ENCODE measurements around the gene PRPF6. TPM values are rescaled to one million over a fixed set of nuclear protein-coding genes. Genes with fewer than 3 reads are reported as not detected.
"Not testable (repeated sequence)": the region's sequence is repeated elsewhere in the genome, so short reads cannot be mapped to it uniquely, and the experiment has no call there.

PRPF6 gene
- polyA plus RNA-seq, 2 of the 4 experiments (the other 2 are of a cell fraction), result 42.8 to 47.2 TPM

DNA sequence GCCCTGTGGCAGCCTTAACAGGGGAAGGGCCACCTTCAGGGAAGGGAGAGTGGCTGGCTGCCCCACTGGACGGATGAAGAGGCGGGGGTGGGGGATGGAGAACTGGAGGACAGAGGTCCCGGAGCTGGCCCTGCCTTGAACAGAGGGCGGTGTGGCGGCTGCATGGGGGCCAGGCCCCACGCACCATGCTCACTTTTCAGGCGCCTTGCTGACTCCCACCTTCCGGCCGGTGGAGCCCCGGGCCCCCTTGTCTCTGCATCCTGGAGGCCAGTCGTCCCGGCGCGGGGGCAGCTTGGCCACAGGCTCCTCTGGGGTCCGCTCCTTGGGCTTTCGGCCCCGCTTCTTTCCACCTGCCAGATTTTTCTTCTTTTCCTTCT lies 21.2 kb upstream of the PRPF6 start:
- H3K4me3 ChIP-seq, result no peak overlapping the region
- CTCF ChIA-PET, result interaction anchor here (2.3 kb wide), 1 partner anchor 14 kb away, joined by 11 read pairs; no protein-coding TSS in a partner anchor
- DNase-seq (ENCODE audit: low read depth in 1 of 2, low spot score in 1 of 2) (no peak), ATAC-seq (no peak), FAIRE-seq (no peak)
- POLR2A ChIA-PET, result no interaction called here
- H3K4me2 ChIP-seq, result no peak overlapping the region
- H3K27ac ChIP-seq, result no peak overlapping the region
- peaks cover 14% of the 10 kb centered on the region for H3K4me1 ChIP-seq
- 95% methylated on average over 14 of the region's 17 CpGs for WGBS (ENCODE audit: missing lambda C conversion rate)
- TF ChIP-seq, protein P1, sequence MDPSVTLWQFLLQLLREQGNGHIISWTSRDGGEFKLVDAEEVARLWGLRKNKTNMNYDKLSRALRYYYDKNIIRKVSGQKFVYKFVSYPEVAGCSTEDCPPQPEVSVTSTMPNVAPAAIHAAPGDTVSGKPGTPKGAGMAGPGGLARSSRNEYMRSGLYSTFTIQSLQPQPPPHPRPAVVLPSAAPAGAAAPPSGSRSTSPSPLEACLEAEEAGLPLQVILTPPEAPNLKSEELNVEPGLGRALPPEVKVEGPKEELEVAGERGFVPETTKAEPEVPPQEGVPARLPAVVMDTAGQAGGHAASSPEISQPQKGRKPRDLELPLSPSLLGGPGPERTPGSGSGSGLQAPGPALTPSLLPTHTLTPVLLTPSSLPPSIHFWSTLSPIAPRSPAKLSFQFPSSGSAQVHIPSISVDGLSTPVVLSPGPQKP (IDR thresholded peaks at IDR 0.05; ENCODE audit: low read depth, low read length), result no peak
- TF ChIP-seq, protein P2, sequence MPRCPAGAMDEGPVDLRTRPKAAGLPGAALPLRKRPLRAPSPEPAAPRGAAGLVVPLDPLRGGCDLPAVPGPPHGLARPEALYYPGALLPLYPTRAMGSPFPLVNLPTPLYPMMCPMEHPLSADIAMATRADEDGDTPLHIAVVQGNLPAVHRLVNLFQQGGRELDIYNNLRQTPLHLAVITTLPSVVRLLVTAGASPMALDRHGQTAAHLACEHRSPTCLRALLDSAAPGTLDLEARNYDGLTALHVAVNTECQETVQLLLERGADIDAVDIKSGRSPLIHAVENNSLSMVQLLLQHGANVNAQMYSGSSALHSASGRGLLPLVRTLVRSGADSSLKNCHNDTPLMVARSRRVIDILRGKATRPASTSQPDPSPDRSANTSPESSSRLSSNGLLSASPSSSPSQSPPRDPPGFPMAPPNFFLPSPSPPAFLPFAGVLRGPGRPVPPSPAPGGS (IDR thresholded peaks at IDR 0.05), result no peak
- TF ChIP-seq, protein P3, sequence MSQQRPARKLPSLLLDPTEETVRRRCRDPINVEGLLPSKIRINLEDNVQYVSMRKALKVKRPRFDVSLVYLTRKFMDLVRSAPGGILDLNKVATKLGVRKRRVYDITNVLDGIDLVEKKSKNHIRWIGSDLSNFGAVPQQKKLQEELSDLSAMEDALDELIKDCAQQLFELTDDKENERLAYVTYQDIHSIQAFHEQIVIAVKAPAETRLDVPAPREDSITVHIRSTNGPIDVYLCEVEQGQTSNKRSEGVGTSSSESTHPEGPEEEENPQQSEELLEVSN (IDR thresholded peaks at IDR 0.05; ENCODE audit: borderline replicate concordance, low read depth), result no peak
- TF ChIP-seq FOXS1 (CRISPR knock-in tag; IDR thresholded peaks at IDR 0.05), result no peak
- TF ChIP-seq HOXA7 (CRISPR knock-in tag; IDR thresholded peaks at IDR 0.05), result no peak
- TF ChIP-seq SREBF2 (IDR thresholded peaks at IDR 0.05), result no peak
- no peak for TF ChIP-seq HEYL (CRISPR knock-in tag; IDR thresholded peaks at IDR 0.05)
- no peak for TF ChIP-seq HDAC2 (IDR thresholded peaks at IDR 0.05)
- no peak for TF ChIP-seq FOSB (CRISPR knock-in tag; IDR thresholded peaks at IDR 0.05)
- H3K9me3 ChIP-seq, result no peaks in the 10 kb centered on the region

DNA sequence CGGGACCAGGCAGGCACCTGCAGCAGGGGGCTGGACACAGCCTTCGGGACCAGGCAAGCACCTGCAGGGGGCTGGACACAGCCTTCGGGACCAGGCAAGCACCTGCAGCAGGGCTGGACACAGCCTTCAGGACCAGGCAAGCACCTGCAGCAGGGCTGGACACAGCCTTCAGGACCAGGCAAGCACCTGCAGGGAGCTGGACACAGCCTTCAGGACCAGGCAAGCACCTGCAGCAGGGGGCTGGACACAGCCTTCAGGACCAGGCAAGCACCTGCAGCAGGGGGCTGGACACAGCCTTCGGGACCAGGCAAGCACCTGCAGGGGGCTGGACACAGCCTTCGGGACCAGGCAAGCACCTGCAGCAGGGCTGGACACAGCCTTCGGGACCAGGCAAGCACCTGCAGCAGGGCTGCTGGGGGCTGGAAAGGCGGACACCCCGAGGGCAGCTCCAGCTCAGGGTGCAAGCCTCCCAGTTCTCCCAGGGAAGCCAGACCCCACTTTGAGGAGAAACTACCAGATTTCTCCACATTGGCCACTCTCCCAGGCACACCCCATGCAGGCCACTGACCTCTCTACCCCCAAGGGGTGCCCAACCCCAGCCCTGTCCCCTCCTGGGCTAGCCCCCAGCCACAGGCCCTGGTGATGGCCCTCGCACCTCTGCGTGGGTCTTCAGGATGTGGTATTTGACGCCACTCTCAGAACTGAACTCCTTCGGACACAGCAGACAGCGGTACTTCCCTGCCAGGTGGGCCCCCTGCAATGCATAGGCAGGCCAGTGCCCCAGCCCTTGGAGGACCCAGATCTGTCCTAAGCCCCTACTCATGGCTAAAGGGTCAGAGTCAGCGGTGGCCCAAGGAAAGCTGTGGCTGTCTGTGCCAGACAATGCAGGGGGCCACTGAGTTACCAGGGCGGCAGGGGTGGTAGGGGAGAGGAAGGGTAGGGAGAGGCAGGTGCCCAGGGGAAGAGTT lies 20.0 kb upstream of the PRPF6 start:
- not testable (repeated sequence) for H3K4me3 ChIP-seq; H3K4me1 ChIP-seq; H3K4me2 ChIP-seq; H3K9me3 ChIP-seq; ATAC-seq; H3K27ac ChIP-seq; FAIRE-seq; DNase-seq (ENCODE audit: low read depth in 1 of 2, low spot score in 1 of 2)
- ChIA-PET POLR2A (interaction anchor here (2.2 kb wide), 1 partner anchor 20 kb away, joined by 6 read pairs; the partner anchor contains the start of gene PRPF6), CTCF (interaction anchor here (0.9 to 4.6 kb wide), 4 partner anchors 13 to 423 kb away, joined by 3 to 44 read pairs (median 9); partner anchors contain the start of gene PTK6)
- WGBS (ENCODE audit: missing lambda C conversion rate), result 87% methylated on average over 7 of the region's 15 CpGs

DNA sequence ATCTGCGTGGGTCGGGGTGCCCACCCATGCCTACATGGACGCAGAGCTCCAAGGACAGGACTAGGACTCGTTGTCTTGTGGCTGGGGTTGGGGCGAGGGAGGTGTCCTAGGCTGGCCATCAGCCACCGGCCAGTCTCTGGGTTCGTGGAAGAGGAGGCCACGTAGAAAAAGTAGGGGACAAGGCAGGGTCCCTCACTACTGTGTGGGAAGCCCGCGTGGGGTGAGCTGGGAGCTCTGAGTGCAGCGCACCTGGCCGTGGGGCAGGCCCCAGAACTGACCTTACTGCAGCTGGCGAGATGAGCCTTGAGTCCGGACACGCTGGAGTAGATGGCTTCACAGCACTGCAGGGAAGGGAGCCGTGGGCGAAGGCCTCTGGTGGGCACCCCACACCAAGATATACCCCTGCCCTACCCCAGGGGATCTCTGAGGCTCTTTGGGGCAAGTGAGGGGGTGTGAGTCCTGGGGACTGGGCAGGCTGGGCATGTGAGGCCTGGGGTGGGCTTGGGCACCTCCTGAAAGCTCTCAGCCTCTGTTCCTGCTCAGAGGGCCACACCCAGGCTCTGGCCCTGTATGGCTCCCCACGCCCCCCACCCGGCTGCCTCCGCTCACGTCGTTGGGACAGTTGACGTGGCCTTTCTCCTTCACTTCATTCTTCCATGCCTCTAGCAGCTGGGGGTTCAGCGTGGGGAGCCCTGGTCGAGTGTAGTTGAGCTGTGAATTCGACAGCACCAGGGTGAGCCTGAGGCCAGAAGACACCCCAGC lies 19.1 kb upstream of the PRPF6 start:
- CTCF ChIA-PET, result interaction anchor here (0.9 to 4.6 kb wide), 4 partner anchors 12 to 424 kb away, joined by 3 to 44 read pairs (median 6); partner anchors contain the start of genes PRPF6 and PTK6
- no peak for ATAC-seq
- TF ChIP-seq, protein P2 (IDR thresholded peaks at IDR 0.05), result no peak
- no peak for TF ChIP-seq ZSCAN20 (CRISPR knock-in tag; IDR thresholded peaks at IDR 0.05)
- TF ChIP-seq, protein P4, sequence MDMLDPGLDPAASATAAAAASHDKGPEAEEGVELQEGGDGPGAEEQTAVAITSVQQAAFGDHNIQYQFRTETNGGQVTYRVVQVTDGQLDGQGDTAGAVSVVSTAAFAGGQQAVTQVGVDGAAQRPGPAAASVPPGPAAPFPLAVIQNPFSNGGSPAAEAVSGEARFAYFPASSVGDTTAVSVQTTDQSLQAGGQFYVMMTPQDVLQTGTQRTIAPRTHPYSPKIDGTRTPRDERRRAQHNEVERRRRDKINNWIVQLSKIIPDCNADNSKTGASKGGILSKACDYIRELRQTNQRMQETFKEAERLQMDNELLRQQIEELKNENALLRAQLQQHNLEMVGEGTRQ (IDR thresholded peaks at IDR 0.05), result no peak
- TF ChIP-seq ESRRA (IDR thresholded peaks at IDR 0.05; ENCODE audit: borderline replicate concordance, low read length), result no peak
- TF ChIP-seq CEBPB (IDR thresholded peaks at IDR 0.05), result no peak
- no peak for TF ChIP-seq RNF2 (IDR thresholded peaks at IDR 0.05; ENCODE audit: borderline replicate concordance, low read depth)
- no peak for TF ChIP-seq ZFP36 (IDR thresholded peaks at IDR 0.05; ENCODE audit: borderline replicate concordance, partially characterized antibody)
- no peak for TF ChIP-seq POLR2A (IDR thresholded peaks at IDR 0.05; ENCODE audit: low read length)
- no peak for TF ChIP-seq SMC3 (IDR thresholded peaks at IDR 0.05)
- TF ChIP-seq FOXS1 (CRISPR knock-in tag; IDR thresholded peaks at IDR 0.05), result no peak
- no peak for TF ChIP-seq ZNF302 (CRISPR knock-in tag; IDR thresholded peaks at IDR 0.05)
- TF ChIP-seq, protein P5, sequence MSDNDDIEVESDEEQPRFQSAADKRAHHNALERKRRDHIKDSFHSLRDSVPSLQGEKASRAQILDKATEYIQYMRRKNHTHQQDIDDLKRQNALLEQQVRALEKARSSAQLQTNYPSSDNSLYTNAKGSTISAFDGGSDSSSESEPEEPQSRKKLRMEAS (IDR thresholded peaks at IDR 0.05), result no peak
- no peak for TF ChIP-seq POLR2AphosphoS2 (conservative IDR thresholded peaks at IDR 0.05; ENCODE audit: low read length)
- TF ChIP-seq HOXB5 (CRISPR knock-in tag; IDR thresholded peaks at IDR 0.05), result no peak
- no peak for TF ChIP-seq HEYL (CRISPR knock-in tag; IDR thresholded peaks at IDR 0.05)

More for the DNA sequence above, 19.1 kb upstream of the PRPF6 start:
- WGBS (ENCODE audit: missing lambda C conversion rate), result 92% methylated on average over 26 of the region's 26 CpGs
- no peak for DNase-seq (ENCODE audit: low read depth in 1 of 2, low spot score in 1 of 2)
- no peak for FAIRE-seq
- Histone ChIP-seq H3K9me3 (no peaks in the 10 kb centered on the region), H3K27ac (no peak overlapping the region), H3K4me1 (peaks cover 8% of the 10 kb centered on the region), H3K4me3 (no peak overlapping the region), H3K4me2 (no peak overlapping the region)
- POLR2A ChIA-PET, result interaction anchor here (2.2 kb wide), 1 partner anchor 19 kb away, joined by 6 read pairs; the partner anchor contains the start of gene PRPF6
